ENCODE results near the gene SH2D4B.

SH2D4B gene

DNA sequence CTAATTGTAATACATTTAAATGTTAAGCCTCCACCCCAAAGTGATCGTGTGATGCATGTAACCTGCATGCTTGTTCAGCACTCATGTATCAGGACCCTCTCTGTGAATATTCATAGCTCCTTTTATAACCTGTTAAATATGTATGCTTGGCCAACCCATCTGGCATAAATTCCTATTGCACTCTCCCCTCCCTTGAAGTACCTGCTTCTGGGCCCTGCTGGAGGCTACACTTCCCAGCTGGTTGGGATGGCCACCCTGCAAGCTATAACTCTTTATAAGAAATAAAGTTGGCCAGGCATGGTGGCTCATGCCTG, 149.7 kb downstream of the SH2D4B start:
- Histone ChIP-seq H3K36me3 (no peaks in the 10 kb centered on the region), H3K9me3 (no peaks in the 10 kb centered on the region), H3K4me1 (no peaks in the 10 kb centered on the region), H3K27me3 (no peaks in the 10 kb centered on the region), H3K4me3 (ENCODE audit: low read depth, low read length) (no peak overlapping the region)
- TF ChIP-seq, protein P1, sequence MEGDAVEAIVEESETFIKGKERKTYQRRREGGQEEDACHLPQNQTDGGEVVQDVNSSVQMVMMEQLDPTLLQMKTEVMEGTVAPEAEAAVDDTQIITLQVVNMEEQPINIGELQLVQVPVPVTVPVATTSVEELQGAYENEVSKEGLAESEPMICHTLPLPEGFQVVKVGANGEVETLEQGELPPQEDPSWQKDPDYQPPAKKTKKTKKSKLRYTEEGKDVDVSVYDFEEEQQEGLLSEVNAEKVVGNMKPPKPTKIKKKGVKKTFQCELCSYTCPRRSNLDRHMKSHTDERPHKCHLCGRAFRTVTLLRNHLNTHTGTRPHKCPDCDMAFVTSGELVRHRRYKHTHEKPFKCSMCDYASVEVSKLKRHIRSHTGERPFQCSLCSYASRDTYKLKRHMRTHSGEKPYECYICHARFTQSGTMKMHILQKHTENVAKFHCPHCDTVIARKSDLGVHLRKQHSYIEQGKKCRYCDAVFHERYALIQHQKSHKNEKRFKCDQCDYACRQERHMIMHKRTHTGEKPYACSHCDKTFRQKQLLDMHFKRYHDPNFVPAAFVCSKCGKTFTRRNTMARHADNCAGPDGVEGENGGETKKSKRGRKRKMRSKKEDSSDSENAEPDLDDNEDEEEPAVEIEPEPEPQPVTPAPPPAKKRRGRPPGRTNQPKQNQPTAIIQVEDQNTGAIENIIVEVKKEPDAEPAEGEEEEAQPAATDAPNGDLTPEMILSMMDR (IDR thresholded peaks at IDR 0.05; ENCODE audit: low read depth, low read length): no peak
- no peak for DNase-seq

DNA sequence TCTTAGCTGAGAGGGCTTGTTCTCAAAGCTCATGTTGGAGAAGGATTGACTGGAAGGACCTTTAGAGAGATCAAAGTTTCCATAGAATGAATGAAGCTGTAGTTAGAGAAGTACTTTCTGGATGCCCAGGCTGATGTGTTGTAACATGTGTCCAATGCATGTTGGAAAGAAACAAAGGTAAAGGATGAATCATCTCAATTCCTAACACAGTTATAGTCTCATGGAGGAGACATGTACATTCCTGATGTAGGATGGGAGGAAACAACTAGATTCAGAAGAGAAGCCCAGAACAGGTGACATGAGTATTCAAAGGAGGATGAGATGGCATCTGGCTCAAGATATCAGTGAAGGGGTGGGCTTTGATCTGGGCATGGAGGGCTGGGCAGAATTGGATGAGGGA, 152.7 kb downstream of the SH2D4B start:
- TF ChIP-seq, protein P1 (IDR thresholded peaks at IDR 0.05; ENCODE audit: low read depth, low read length): no peak
- Histone ChIP-seq H3K36me3 (no peaks in the 10 kb centered on the region), H3K4me1 (no peaks in the 10 kb centered on the region), H3K4me3 (ENCODE audit: low read depth, low read length) (no peak overlapping the region), H3K27me3 (no peaks in the 10 kb centered on the region), H3K9me3 (no peaks in the 10 kb centered on the region)
- DNase-seq: no peak

DNA sequence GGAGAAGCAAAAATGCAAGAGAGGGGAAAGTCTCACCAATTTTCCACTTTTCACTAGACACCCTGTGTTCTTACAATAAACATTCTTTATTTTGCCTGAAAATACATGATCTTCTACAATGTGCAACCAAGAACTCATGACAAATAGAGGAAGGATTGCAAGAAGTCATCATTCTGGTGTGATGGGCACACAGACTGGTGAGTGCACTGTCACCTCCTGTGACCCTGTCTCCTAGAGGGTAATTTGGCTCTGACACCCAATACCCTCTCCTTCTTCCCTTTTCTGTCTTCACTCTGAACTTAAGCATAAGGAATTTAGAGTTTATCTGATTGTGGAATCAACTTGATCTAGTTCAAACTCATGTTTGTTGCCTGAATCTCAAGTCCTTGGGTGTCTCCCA, 153.7 kb downstream of the SH2D4B start:
- H3K4me1 ChIP-seq: no peaks in the 10 kb centered on the region
- no peaks in the 10 kb centered on the region for H3K9me3 ChIP-seq
- no peaks in the 10 kb centered on the region for H3K27me3 ChIP-seq
- H3K36me3 ChIP-seq: no peaks in the 10 kb centered on the region
- H3K4me3 ChIP-seq (ENCODE audit: low read depth, low read length): no peak overlapping the region
- TF ChIP-seq, protein P1 (IDR thresholded peaks at IDR 0.05; ENCODE audit: low read depth, low read length): no peak
- no peak for DNase-seq

DNA sequence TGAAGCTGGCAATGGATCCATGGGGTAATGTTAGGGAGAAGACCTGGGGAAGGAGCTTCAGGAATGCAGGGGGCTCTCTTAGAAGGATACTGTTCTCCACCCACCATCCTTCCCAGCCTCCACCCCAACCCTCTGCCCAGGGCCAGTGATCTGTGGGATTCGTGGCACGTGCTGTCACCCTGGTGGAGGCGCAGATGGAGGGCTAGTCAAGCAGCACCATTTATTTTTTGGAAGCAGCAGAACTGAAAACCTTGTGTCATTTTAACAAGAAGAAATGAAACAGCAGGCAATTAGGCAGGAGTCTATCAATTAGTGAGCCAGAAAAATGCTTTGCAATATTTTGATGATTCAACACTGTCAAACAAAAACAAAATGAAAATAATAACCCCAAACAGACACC, 155.9 kb downstream of the SH2D4B start:
- TF ChIP-seq, protein P1 (IDR thresholded peaks at IDR 0.05; ENCODE audit: low read depth, low read length): no peak
- no peaks in the 10 kb centered on the region for H3K36me3 ChIP-seq
- H3K4me1 ChIP-seq: no peaks in the 10 kb centered on the region
- H3K27me3 ChIP-seq: no peaks in the 10 kb centered on the region
- H3K4me3 ChIP-seq (ENCODE audit: low read depth, low read length): no peak overlapping the region
- no peaks in the 10 kb centered on the region for H3K9me3 ChIP-seq
- no peak for DNase-seq

DNA sequence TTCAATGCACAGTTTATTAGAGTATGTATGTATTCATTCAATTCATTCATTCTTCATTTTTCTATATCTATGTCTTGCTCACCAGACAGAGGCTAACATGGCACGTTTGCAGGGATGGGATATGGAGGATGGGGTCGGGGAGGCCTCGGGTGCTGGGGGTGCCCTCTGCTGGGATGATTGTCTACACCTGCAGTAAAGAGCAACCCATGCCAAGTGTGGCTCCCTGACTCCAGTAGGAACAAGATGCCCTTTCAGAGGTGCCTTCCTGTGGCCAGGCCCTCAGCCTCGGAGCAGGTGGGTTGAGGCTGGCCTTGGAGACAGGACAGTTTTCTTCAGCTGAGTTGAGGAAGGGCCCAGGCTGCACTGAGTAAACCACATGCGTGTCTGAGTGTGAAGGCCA, 157.2 kb downstream of the SH2D4B start:
- no peak for DNase-seq
- no peaks in the 10 kb centered on the region for H3K9me3 ChIP-seq
- TF ChIP-seq, protein P1 (IDR thresholded peaks at IDR 0.05; ENCODE audit: low read depth, low read length): no peak
- no peaks in the 10 kb centered on the region for H3K4me1 ChIP-seq
- no peaks in the 10 kb centered on the region for H3K36me3 ChIP-seq
- H3K4me3 ChIP-seq (ENCODE audit: low read depth, low read length): no peak overlapping the region
- no peaks in the 10 kb centered on the region for H3K27me3 ChIP-seq

All from BE2C (cell line).